Stimulated activated naive CD8-positive, alpha-beta T cell treated with anti-CD3 and anti-CD28 coated beads, Interleukin-15, Interleukin-2, amounts not matched to agents 100 ng/mL and 50 ng/mL, for 24 hours (primary cell): ENCODE measurements around the gene ACBD3.

Source experiments
- H3K27ac Mint-ChIP-seq: one replicate; pipeline ENCODE4 v1.8.0; 2021; ENCODE audit warnings: mild to moderate bottlenecking, mixed read lengths
- H3K27me3 Mint-ChIP-seq: one replicate; pipeline ENCODE4 v1.8.0; 2021; ENCODE audit warnings: mixed read lengths
- H3K36me3 Mint-ChIP-seq: one replicate; pipeline ENCODE4 v1.8.0; 2021; ENCODE audit warnings: low read depth, mixed read lengths
- H3K4me1 Mint-ChIP-seq: one replicate; pipeline ENCODE4 v1.8.0; 2021; ENCODE audit warnings: low read depth, mixed read lengths
- H3K4me3 Mint-ChIP-seq: one replicate; pipeline ENCODE4 v1.8.0; 2021; ENCODE audit warnings: mild to moderate bottlenecking, mixed read lengths
- H3K9me3 Mint-ChIP-seq: one replicate; pipeline ENCODE4 v1.8.0; 2021; ENCODE audit warnings: mixed read lengths

ACBD3 gene

GRCh38 chr1:226172589-226172988, 14.0 kb downstream of the ACBD3 start:
- H3K36me3 Mint-ChIP-seq = peaks cover 12% of the 10 kb centered on the region
- H3K27ac Mint-ChIP-seq = no peak overlapping the region
- H3K9me3 Mint-ChIP-seq = no peaks in the 10 kb centered on the region
- no peaks in the 10 kb centered on the region for H3K27me3 Mint-ChIP-seq
- H3K4me1 Mint-ChIP-seq = peaks cover 31% of the 10 kb centered on the region
- H3K4me3 Mint-ChIP-seq = no peak overlapping the region

- peaks cover 13% of the 10 kb centered on the region for H3K4me1 Mint-ChIP-seq
- H3K36me3 Mint-ChIP-seq = peaks cover 27% of the 10 kb centered on the region
- no peaks in the 10 kb centered on the region for H3K27me3 Mint-ChIP-seq
- no peak overlapping the region for H3K4me3 Mint-ChIP-seq
- no peaks in the 10 kb centered on the region for H3K9me3 Mint-ChIP-seq
- H3K27ac Mint-ChIP-seq = no peak overlapping the region
Measured at GRCh38 chr1:226166341-226166740, 20.2 kb downstream of the ACBD3 start.

- Mint-ChIP-seq H3K27me3 (no peaks in the 10 kb centered on the region), H3K36me3 (peaks cover 45% of the 10 kb centered on the region), H3K9me3 (no peaks in the 10 kb centered on the region), H3K27ac (no peak overlapping the region), H3K4me1 (peaks cover 7% of the 10 kb centered on the region), H3K4me3 (no peak overlapping the region)
Measured at GRCh38 chr1:226164154-226164553, 22.4 kb downstream of the ACBD3 start.

GRCh38 chr1:226162898-226163297, 23.6 kb downstream of the ACBD3 start:
- peaks cover 56% of the 10 kb centered on the region for H3K36me3 Mint-ChIP-seq
- H3K27me3 Mint-ChIP-seq = no peaks in the 10 kb centered on the region
- no peak overlapping the region for H3K4me3 Mint-ChIP-seq
- no peak overlapping the region for H3K27ac Mint-ChIP-seq
- H3K4me1 Mint-ChIP-seq = peaks cover 11% of the 10 kb centered on the region
- H3K9me3 Mint-ChIP-seq = no peaks in the 10 kb centered on the region

GRCh38 chr1:226158983-226159382, 27.6 kb downstream of the ACBD3 start:
- Mint-ChIP-seq H3K4me1 (peaks cover 14% of the 10 kb centered on the region), H3K4me3 (no peak overlapping the region), H3K27ac (no peak overlapping the region), H3K36me3 (peaks cover 73% of the 10 kb centered on the region), H3K27me3 (no peaks in the 10 kb centered on the region), H3K9me3 (no peaks in the 10 kb centered on the region)

GRCh38 chr1:226158457-226158856, 28.1 kb downstream of the ACBD3 start:
- Mint-ChIP-seq H3K27ac (no peak overlapping the region), H3K4me3 (no peak overlapping the region), H3K9me3 (no peaks in the 10 kb centered on the region), H3K4me1 (peaks cover 14% of the 10 kb centered on the region), H3K36me3 (peaks cover 75% of the 10 kb centered on the region), H3K27me3 (no peaks in the 10 kb centered on the region)

GRCh38 chr1:226157761-226158316, 28.7 kb downstream of the ACBD3 start:
- Mint-ChIP-seq H3K27me3 (no peaks in the 10 kb centered on the region), H3K4me3 (no peak overlapping the region), H3K27ac (no peak overlapping the region), H3K36me3 (peaks cover 77% of the 10 kb centered on the region), H3K9me3 (no peaks in the 10 kb centered on the region), H3K4me1 (peaks cover 14% of the 10 kb centered on the region)

- Mint-ChIP-seq H3K9me3 (no peaks in the 10 kb centered on the region), H3K27ac (no peak overlapping the region)
Measured at GRCh38 chr1:226154593-226154992, 31.9 kb downstream of the ACBD3 start.

GRCh38 chr1:226149806-226150205, 36.7 kb downstream of the ACBD3 start:
- Mint-ChIP-seq H3K36me3 (peaks cover 65% of the 10 kb centered on the region), H3K27ac (no peak overlapping the region)

More at GRCh38 chr1:226154593-226154992, 31.9 kb downstream of the ACBD3 start:
- Mint-ChIP-seq H3K4me1 (peaks cover 14% of the 10 kb centered on the region), H3K36me3 (peaks cover 67% of the 10 kb centered on the region), H3K4me3 (no peak overlapping the region), H3K27me3 (no peaks in the 10 kb centered on the region)

GRCh38 chr1:226148121-226148648, 38.4 kb downstream of the ACBD3 start:
- no peak overlapping the region for H3K27ac Mint-ChIP-seq
- H3K4me1 Mint-ChIP-seq = peaks cover 3% of the 10 kb centered on the region
- H3K36me3 Mint-ChIP-seq = peaks cover 65% of the 10 kb centered on the region
- H3K27me3 Mint-ChIP-seq = no peaks in the 10 kb centered on the region
- no peaks in the 10 kb centered on the region for H3K9me3 Mint-ChIP-seq
- H3K4me3 Mint-ChIP-seq = no peak overlapping the region

More at GRCh38 chr1:226149806-226150205, 36.7 kb downstream of the ACBD3 start:
- H3K4me1 Mint-ChIP-seq = peaks cover 3% of the 10 kb centered on the region
- H3K27me3 Mint-ChIP-seq = no peaks in the 10 kb centered on the region
- no peaks in the 10 kb centered on the region for H3K9me3 Mint-ChIP-seq
- H3K4me3 Mint-ChIP-seq = no peak overlapping the region

GRCh38 chr1:226144045-226144444, 42.5 kb downstream of the ACBD3 start:
- no peaks in the 10 kb centered on the region for H3K9me3 Mint-ChIP-seq
- H3K27ac Mint-ChIP-seq = no peak overlapping the region
- H3K27me3 Mint-ChIP-seq = no peaks in the 10 kb centered on the region
- H3K4me1 Mint-ChIP-seq = peaks cover 3% of the 10 kb centered on the region
- H3K4me3 Mint-ChIP-seq = no peak overlapping the region
- peaks cover 46% of the 10 kb centered on the region for H3K36me3 Mint-ChIP-seq

GRCh38 chr1:226135709-226136108, 50.8 kb downstream of the ACBD3 start:
- Mint-ChIP-seq H3K27ac (no peak overlapping the region), H3K36me3 (no peaks in the 10 kb centered on the region), H3K4me3 (no peak overlapping the region), H3K9me3 (no peaks in the 10 kb centered on the region), H3K27me3 (no peaks in the 10 kb centered on the region), H3K4me1 (no peaks in the 10 kb centered on the region)

GRCh38 chr1:226135059-226135651, 51.4 kb downstream of the ACBD3 start:
- H3K9me3 Mint-ChIP-seq = no peaks in the 10 kb centered on the region
- H3K4me1 Mint-ChIP-seq = no peaks in the 10 kb centered on the region
- no peak overlapping the region for H3K4me3 Mint-ChIP-seq
- no peaks in the 10 kb centered on the region for H3K36me3 Mint-ChIP-seq
- no peaks in the 10 kb centered on the region for H3K27me3 Mint-ChIP-seq
- H3K27ac Mint-ChIP-seq = no peak overlapping the region

GRCh38 chr1:226134170-226135058, 52.1 kb downstream of the ACBD3 start:
- Mint-ChIP-seq H3K4me3 (no peak overlapping the region), H3K36me3 (no peaks in the 10 kb centered on the region), H3K9me3 (no peaks in the 10 kb centered on the region), H3K27ac (no peak overlapping the region), H3K27me3 (no peaks in the 10 kb centered on the region), H3K4me1 (no peaks in the 10 kb centered on the region)

- H3K27me3 Mint-ChIP-seq = no peaks in the 10 kb centered on the region
- no peaks in the 10 kb centered on the region for H3K36me3 Mint-ChIP-seq
Measured at GRCh38 chr1:226133504-226134123, 52.9 kb downstream of the ACBD3 start.

More at GRCh38 chr1:226133504-226134123, 52.9 kb downstream of the ACBD3 start:
- no peak overlapping the region for H3K27ac Mint-ChIP-seq
- no peaks in the 10 kb centered on the region for H3K4me1 Mint-ChIP-seq
- no peak overlapping the region for H3K4me3 Mint-ChIP-seq
- no peaks in the 10 kb centered on the region for H3K9me3 Mint-ChIP-seq
